Lower lobe of right lung (tissue), 2 donors: ENCODE results near the gene TMEM81. TPM values are rescaled to one million over a fixed set of nuclear protein-coding genes. Genes with fewer than 3 reads are reported as not detected.

Experiments used
- ATAC-seq, 2 donors: fragments of 200-7000 bp; cut with Tn5 transposase; one replicate each; pipeline ENCODE4 v1.9.1; 2020 to 2022; ENCODE audit warnings: mild to moderate bottlenecking in 2 of 2, moderate library complexity in 2 of 2
- DNase-seq: peaks from one replicate; pipeline ENCODE4 v3.0.0-alpha.2; 2020
- H3K27ac ChIP-seq: fragments of 200-600 bp; one replicate; pipeline ENCODE4 v1.8.0; 2022
- H3K27me3 ChIP-seq: fragments of 200-600 bp; one replicate; pipeline ENCODE4 v1.8.0; 2022; ENCODE audit warnings: low read depth
- H3K36me3 ChIP-seq: fragments of 200-600 bp; one replicate; pipeline ENCODE4 v1.8.0; 2022; ENCODE audit warnings: mild to moderate bottlenecking
- H3K4me1 ChIP-seq: fragments of 200-600 bp; one replicate; pipeline ENCODE4 v1.8.0; 2022
- H3K4me3 ChIP-seq: fragments of 200-600 bp; one replicate; pipeline ENCODE4 v1.8.0; 2022; ENCODE audit warnings: mild to moderate bottlenecking
- H3K9me3 ChIP-seq: fragments of 200-600 bp; one replicate; pipeline ENCODE4 v1.8.0; 2022
- intact Hi-C: fragments of 100-400 bp; cut with DNase I; formaldehyde crosslinking; loops from one replicate; pipeline ENCODE4 v1.11.0; 2022
- total RNA-seq: library from RNA; stranded (reverse); fragmentation: NEBNext Ultra II Directional; extraction: Animal tissue kit (Norgen Biotek cat#: 25700); gene quantifications from one replicate; pipeline ENCODE4 v1.2.1, GENCODE V29; 2021
- TF ChIP-seq, protein P1 (sequence below): fragments of 200-600 bp; IDR thresholded peaks from one replicate; pipeline ENCODE4 v1.8.0; 2022; ENCODE audit warnings: antibody characterized with exemption, mild to moderate bottlenecking
- donor health status: DM: no; HTN: yes; CAD: no; lungs with severe emphysema.

TMEM81 gene
- total RNA-seq, 1 donor from 2014 or later = 4.1 TPM

- no peaks in the 10 kb centered on the region for H3K9me3 ChIP-seq
Measured at GRCh38 chr1:205052690-205053089, 31.6 kb downstream of the TMEM81 start.

GRCh38 chr1:205049479-205049878, 34.8 kb downstream of the TMEM81 start:
- DNase-seq = no peak
- H3K27ac ChIP-seq = no peak overlapping the region
- H3K4me3 ChIP-seq = no peak overlapping the region
- H3K4me1 ChIP-seq = no peaks in the 10 kb centered on the region
- TF ChIP-seq, protein P1, sequence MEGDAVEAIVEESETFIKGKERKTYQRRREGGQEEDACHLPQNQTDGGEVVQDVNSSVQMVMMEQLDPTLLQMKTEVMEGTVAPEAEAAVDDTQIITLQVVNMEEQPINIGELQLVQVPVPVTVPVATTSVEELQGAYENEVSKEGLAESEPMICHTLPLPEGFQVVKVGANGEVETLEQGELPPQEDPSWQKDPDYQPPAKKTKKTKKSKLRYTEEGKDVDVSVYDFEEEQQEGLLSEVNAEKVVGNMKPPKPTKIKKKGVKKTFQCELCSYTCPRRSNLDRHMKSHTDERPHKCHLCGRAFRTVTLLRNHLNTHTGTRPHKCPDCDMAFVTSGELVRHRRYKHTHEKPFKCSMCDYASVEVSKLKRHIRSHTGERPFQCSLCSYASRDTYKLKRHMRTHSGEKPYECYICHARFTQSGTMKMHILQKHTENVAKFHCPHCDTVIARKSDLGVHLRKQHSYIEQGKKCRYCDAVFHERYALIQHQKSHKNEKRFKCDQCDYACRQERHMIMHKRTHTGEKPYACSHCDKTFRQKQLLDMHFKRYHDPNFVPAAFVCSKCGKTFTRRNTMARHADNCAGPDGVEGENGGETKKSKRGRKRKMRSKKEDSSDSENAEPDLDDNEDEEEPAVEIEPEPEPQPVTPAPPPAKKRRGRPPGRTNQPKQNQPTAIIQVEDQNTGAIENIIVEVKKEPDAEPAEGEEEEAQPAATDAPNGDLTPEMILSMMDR = no peak
- peaks cover 39% of the 10 kb centered on the region for H3K27me3 ChIP-seq
- intact Hi-C loops = no loop called here
- ATAC-seq = no peak
- no peaks in the 10 kb centered on the region for H3K9me3 ChIP-seq
- no peaks in the 10 kb centered on the region for H3K36me3 ChIP-seq

More at GRCh38 chr1:205052690-205053089, 31.6 kb downstream of the TMEM81 start:
- peaks cover 8% of the 10 kb centered on the region for H3K27me3 ChIP-seq
- no peaks in the 10 kb centered on the region for H3K4me1 ChIP-seq
- no peak overlapping the region for H3K27ac ChIP-seq
- no peaks in the 10 kb centered on the region for H3K36me3 ChIP-seq
- TF ChIP-seq, protein P1 = no peak
- no peak for DNase-seq
- no peak overlapping the region for H3K4me3 ChIP-seq
- intact Hi-C loops = no loop called here
- ATAC-seq = no peak

DNA sequence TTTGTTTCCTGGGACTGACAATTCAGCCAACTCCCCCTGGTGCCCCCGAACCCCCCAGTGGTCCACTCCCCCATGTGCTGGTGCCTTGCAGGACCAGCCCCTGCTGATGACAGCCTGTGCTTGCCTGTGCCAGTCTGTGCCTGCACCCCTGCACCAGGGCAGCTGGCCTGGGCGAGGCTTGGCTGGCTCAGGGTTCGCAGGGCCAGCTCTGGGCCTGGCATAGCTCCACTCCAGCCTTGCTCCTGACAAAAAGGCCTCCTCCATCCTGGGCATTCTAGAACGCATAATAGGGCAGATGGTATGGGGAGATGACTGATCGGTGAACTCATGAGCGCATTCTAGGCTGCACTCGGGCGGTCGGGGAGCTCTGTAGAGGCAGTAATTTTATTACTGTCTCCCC, 35.9 kb downstream of the TMEM81 start:
- Histone ChIP-seq H3K9me3 (no peaks in the 10 kb centered on the region), H3K4me3 (no peak overlapping the region), H3K27ac (no peak overlapping the region), H3K36me3 (no peaks in the 10 kb centered on the region), H3K4me1 (no peaks in the 10 kb centered on the region), H3K27me3 (peaks cover 50% of the 10 kb centered on the region)
- DNase-seq (no peak), ATAC-seq (no peak)
- TF ChIP-seq, protein P1 = no peak
- intact Hi-C loops = no loop called here

- ATAC-seq (no peak), DNase-seq (no peak)
- H3K4me1 ChIP-seq = no peaks in the 10 kb centered on the region
- H3K27me3 ChIP-seq = peaks cover 56% of the 10 kb centered on the region
- H3K36me3 ChIP-seq = no peaks in the 10 kb centered on the region
- no peak overlapping the region for H3K27ac ChIP-seq
- TF ChIP-seq, protein P1 = no peak
- H3K9me3 ChIP-seq = no peaks in the 10 kb centered on the region
- intact Hi-C loops = no loop called here
- no peak overlapping the region for H3K4me3 ChIP-seq
Measured at GRCh38 chr1:205047764-205048231, 36.5 kb downstream of the TMEM81 start.

DNA sequence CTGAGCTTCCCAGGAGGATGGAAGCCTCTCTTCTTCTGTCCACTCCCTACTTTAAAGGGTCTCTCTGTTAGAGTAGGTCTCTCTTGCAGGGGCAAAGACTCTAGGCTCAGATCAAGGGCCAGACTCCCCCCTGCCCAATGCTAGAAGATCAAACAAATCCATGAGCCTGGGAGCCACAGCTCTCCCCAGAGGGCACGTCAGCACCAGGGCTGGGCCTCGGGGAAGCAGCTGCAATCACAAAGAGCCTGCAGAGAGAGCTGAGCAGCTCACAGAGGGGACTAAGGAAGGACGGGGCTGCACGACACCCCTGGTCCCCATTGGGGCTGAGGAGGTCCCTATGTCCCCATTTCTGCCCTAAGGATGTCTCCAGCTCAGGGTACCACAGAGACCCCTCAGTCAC, 37.4 kb downstream of the TMEM81 start:
- DNase-seq = no peak
- Histone ChIP-seq H3K36me3 (no peaks in the 10 kb centered on the region), H3K4me3 (no peak overlapping the region), H3K27me3 (peaks cover 62% of the 10 kb centered on the region), H3K9me3 (no peaks in the 10 kb centered on the region), H3K4me1 (no peaks in the 10 kb centered on the region), H3K27ac (no peak overlapping the region)
- intact Hi-C loops = no loop called here
- no peak for ATAC-seq
- TF ChIP-seq, protein P1 = no peak

DNA sequence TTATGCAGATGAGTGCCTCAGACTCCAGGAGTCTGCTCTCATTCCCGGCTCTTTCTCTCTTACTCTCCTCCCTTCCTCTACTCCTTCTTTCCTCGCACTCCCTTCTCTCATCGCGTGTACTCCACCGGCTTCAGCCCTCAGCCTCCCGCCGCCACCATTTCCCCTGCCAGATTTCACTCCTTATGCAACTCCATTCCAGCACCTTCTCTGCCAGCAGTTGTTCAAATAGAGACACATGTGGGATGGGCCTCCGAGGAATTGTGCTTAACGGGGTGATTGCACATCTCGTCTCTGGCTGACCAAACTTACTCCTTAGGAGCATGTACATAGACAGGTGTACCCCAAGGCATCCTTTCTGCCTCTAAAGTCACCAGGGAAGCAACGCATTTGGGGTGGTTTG, 39.1 kb downstream of the TMEM81 start:
- Histone ChIP-seq H3K27me3 (peaks cover 76% of the 10 kb centered on the region), H3K4me3 (no peak overlapping the region), H3K36me3 (no peaks in the 10 kb centered on the region), H3K4me1 (no peaks in the 10 kb centered on the region), H3K9me3 (no peaks in the 10 kb centered on the region), H3K27ac (no peak overlapping the region)
- TF ChIP-seq, protein P1 = no peak
- ATAC-seq = no peak
- intact Hi-C loops = no loop called here
- DNase-seq = no peak
